Kidney epithelial cell (primary cell): ENCODE results near the gene KRTAP10-2. TPM values are rescaled to one million over a fixed set of nuclear protein-coding genes. Genes with fewer than 3 reads are reported as not detected.

Source experiments
- DNase-seq: peaks from one replicate; pipeline ENCODE4 v3.0.0-alpha.2; 2010; ENCODE audit warnings: low read depth
- H3K27me3 ChIP-seq: 2 replicates; pipeline ENCODE4 v1.6.0; 2011; ENCODE audit warnings: low read length; ENCODE audit not compliant: control insufficient read depth, insufficient read depth
- H3K36me3 ChIP-seq: 2 replicates; pipeline ENCODE4 v1.5.1; 2011; ENCODE audit warnings: low read length; ENCODE audit not compliant: control insufficient read depth, insufficient read depth
- H3K4me3 ChIP-seq: 2 replicates; pipeline ENCODE4 v1.5.1; 2011; ENCODE audit warnings: low read depth, mild to moderate bottlenecking, control low read depth, low read length
- CTCF ChIP-seq: IDR thresholded peaks from 2 replicates; pipeline ENCODE4 v1.5.1; 2011; ENCODE audit warnings: mild to moderate bottlenecking, moderate library complexity, low read length, control low read depth, inconsistent platforms; ENCODE audit not compliant: insufficient read depth, poor library complexity, severe bottlenecking
- total RNA-seq: library from RNA; depleted of rRNA; stranded (reverse); fragments of >200 nt; gene quantifications from 2 replicates; pipeline ENCODE4 v1.2.3, GENCODE V29; 2015

KRTAP10-2 gene
- total RNA-seq, 1 donor from 2014 or later: not detected

GRCh38 chr21:44590311-44590721 is 39.0 kb upstream of the KRTAP10-2 start:
- no peak overlapping the region for H3K4me3 ChIP-seq
- no peak for TF ChIP-seq CTCF
- peaks cover 14% of the 10 kb centered on the region for H3K27me3 ChIP-seq
- H3K36me3 ChIP-seq: no peaks in the 10 kb centered on the region
- DNase-seq: no peak

GRCh38 chr21:44589586-44590305 is 38.4 kb upstream of the KRTAP10-2 start:
- DNase-seq: no peak
- H3K36me3 ChIP-seq: no peaks in the 10 kb centered on the region
- peaks cover 14% of the 10 kb centered on the region for H3K27me3 ChIP-seq
- no peak overlapping the region for H3K4me3 ChIP-seq
- TF ChIP-seq CTCF: no peak

GRCh38 chr21:44589094-44589493 is 37.8 kb upstream of the KRTAP10-2 start:
- H3K4me3 ChIP-seq: no peak overlapping the region
- H3K27me3 ChIP-seq: peaks cover 14% of the 10 kb centered on the region
- no peak for TF ChIP-seq CTCF
- no peaks in the 10 kb centered on the region for H3K36me3 ChIP-seq
- no peak for DNase-seq

- Histone ChIP-seq H3K36me3 (no peaks in the 10 kb centered on the region), H3K4me3 (no peak overlapping the region), H3K27me3 (no peaks in the 10 kb centered on the region)
- TF ChIP-seq CTCF: no peak
- DNase-seq: no peak
These were observed 34.6 kb upstream of the KRTAP10-2 start for GRCh38 chr21:44585892-44586291.

- H3K4me3 ChIP-seq: no peak overlapping the region
- no peaks in the 10 kb centered on the region for H3K27me3 ChIP-seq
- no peaks in the 10 kb centered on the region for H3K36me3 ChIP-seq
- DNase-seq: no peak
- TF ChIP-seq CTCF: no peak
These were observed 32.5 kb upstream of the KRTAP10-2 start for GRCh38 chr21:44583800-44584147.

- Histone ChIP-seq H3K4me3 (no peak overlapping the region), H3K36me3 (no peaks in the 10 kb centered on the region), H3K27me3 (no peaks in the 10 kb centered on the region)
- no peak for TF ChIP-seq CTCF
- DNase-seq: no peak
These were observed 31.9 kb upstream of the KRTAP10-2 start for GRCh38 chr21:44583089-44583799.
